HG03460 (cell line): Measurements from ENCODE around the gene PRSS16.
"Not testable (repeated sequence)": the region's sequence is repeated elsewhere in the genome, so short reads cannot be mapped to it uniquely, and the experiment has no call there.

ENCODE experiments used
- ATAC-seq: cut with Tn5 transposase; IDR thresholded peaks from one replicate; pipeline ENCODE4 v1.9.1; 2021; ENCODE audit not compliant: unreplicated experiment

PRSS16 gene

GRCh38 chr6:27247133-27247836, at the start of gene PRSS16:
TSS of gene PRSS16 (plus strand) at chr6:27247701. CDS start at chr6:27247738, 37 bp downstream.
- no peak for ATAC-seq

GRCh38 chr6:27205375-27206278, 41.9 kb upstream of the PRSS16 start:
- no peak for ATAC-seq

- ATAC-seq = no peak
These were observed 40.7 kb upstream of the PRSS16 start for GRCh38 chr6:27206806-27207205.

GRCh38 chr6:27208042-27208441, 39.5 kb upstream of the PRSS16 start:
- ATAC-seq = no peak

- ATAC-seq = no peak
These were observed 38.3 kb upstream of the PRSS16 start for GRCh38 chr6:27209196-27209595.

GRCh38 chr6:27209659-27210269, 37.7 kb upstream of the PRSS16 start:
- ATAC-seq = no peak

- not testable (repeated sequence) for ATAC-seq
These were observed 34.4 kb upstream of the PRSS16 start for GRCh38 chr6:27213091-27213517.

GRCh38 chr6:27213544-27214125, 33.9 kb upstream of the PRSS16 start:
- ATAC-seq = no peak

GRCh38 chr6:27214126-27214601, 33.3 kb upstream of the PRSS16 start:
- ATAC-seq = no peak

GRCh38 chr6:27216874-27217273, 30.6 kb upstream of the PRSS16 start:
- ATAC-seq = no peak

GRCh38 chr6:27222971-27223370, 24.5 kb upstream of the PRSS16 start:
- not testable (repeated sequence) for ATAC-seq

- ATAC-seq = no peak
These were observed 22.8 kb upstream of the PRSS16 start for GRCh38 chr6:27224729-27225128.

- ATAC-seq = no peak
These were observed 18.5 kb upstream of the PRSS16 start for GRCh38 chr6:27228963-27229477.

- no peak for ATAC-seq
These were observed 16.8 kb upstream of the PRSS16 start for GRCh38 chr6:27230758-27231111.

GRCh38 chr6:27234576-27234975, 12.9 kb upstream of the PRSS16 start:
- ATAC-seq = no peak

- ATAC-seq = no peak
These were observed 10.3 kb upstream of the PRSS16 start for GRCh38 chr6:27237089-27237803.

- ATAC-seq = no peak
These were observed 9.2 kb upstream of the PRSS16 start for GRCh38 chr6:27238010-27238983.

GRCh38 chr6:27239258-27239657, 8.2 kb upstream of the PRSS16 start:
- ATAC-seq = no peak

- ATAC-seq = no peak
These were observed 6.1 kb upstream of the PRSS16 start for GRCh38 chr6:27241443-27241842.
